Mesothelial cell of epicardium (in vitro differentiated cells): ENCODE measurements around the gene HSF2BP. TPM values are rescaled to one million over a fixed set of nuclear protein-coding genes. Genes with fewer than 3 reads are reported as not detected.

Experiments used
- DNase-seq, 2 experiments: peaks; one replicate each; pipeline ENCODE4 v3.0.0; 2021; ENCODE audit warnings: low spot score in 2 of 2; ENCODE audit not compliant: unreplicated experiment in 2 of 2
- H3K27ac Mint-ChIP-seq: 2 replicates; pipeline ENCODE4 v1.8.0; 2021; ENCODE audit warnings: mixed read lengths
- H3K27me3 Mint-ChIP-seq: 2 replicates; pipeline ENCODE4 v1.8.0; 2021; ENCODE audit warnings: low read depth, mixed read lengths
- H3K36me3 Mint-ChIP-seq: 2 replicates; pipeline ENCODE4 v1.8.0; 2021; ENCODE audit warnings: mixed read lengths
- H3K4me1 Mint-ChIP-seq: 2 replicates; pipeline ENCODE4 v1.8.0; 2021; ENCODE audit warnings: mixed read lengths
- H3K4me3 Mint-ChIP-seq: 2 replicates; pipeline ENCODE4 v1.8.0; 2021; ENCODE audit warnings: mild to moderate bottlenecking, moderate library complexity, mixed read lengths
- H3K9me3 Mint-ChIP-seq: 2 replicates; pipeline ENCODE4 v1.8.0; 2021; ENCODE audit warnings: mixed read lengths
- CTCF ChIP-seq: fragments of 200-600 bp; sonication (generic); IDR thresholded peaks from one replicate; pipeline ENCODE4 v1.5.0; 2021; ENCODE audit warnings: antibody characterized with exemption; ENCODE audit not compliant: unreplicated experiment
- total RNA-seq: library from RNA; stranded (reverse); gene quantifications from 3 replicates; pipeline ENCODE4 v1.2.1, GENCODE V29; 2021

Gene HSF2BP
- total RNA-seq, 1 donor from 2014 or later, result 5.1 TPM

DNA sequence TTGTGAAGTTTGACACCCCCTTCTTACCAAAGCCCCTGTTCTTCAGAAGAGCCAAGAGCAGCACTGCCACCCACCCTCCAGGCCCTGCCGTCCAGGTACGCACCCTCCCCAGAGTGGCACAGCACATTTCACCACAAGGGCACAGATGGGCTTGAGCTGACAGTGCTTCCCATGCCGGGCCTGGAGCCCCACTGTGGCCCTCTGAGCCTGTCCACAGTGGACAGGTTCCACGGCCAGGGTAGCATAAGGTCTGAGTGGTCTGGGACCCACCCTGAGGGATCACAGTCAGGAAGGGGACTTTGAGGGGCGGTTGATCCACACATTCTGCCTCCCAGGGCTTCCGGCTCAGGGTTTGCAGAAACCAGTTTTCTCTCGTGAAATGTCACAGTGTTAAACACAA lies 31.1 kb upstream of the HSF2BP start:
- Mint-ChIP-seq H3K27me3 (no peaks in the 10 kb centered on the region), H3K36me3 (peaks cover 36% of the 10 kb centered on the region), H3K4me1 (no peaks in the 10 kb centered on the region), H3K9me3 (no peaks in the 10 kb centered on the region), H3K27ac (no peak overlapping the region), H3K4me3 (no peak overlapping the region)
- DNase-seq, result no peak
- TF ChIP-seq CTCF, result no peak

- no peaks in the 10 kb centered on the region for H3K9me3 Mint-ChIP-seq
- no peak for TF ChIP-seq CTCF
- H3K4me1 Mint-ChIP-seq, result no peaks in the 10 kb centered on the region
- no peak overlapping the region for H3K27ac Mint-ChIP-seq
- DNase-seq, result no peak
- no peaks in the 10 kb centered on the region for H3K27me3 Mint-ChIP-seq
- H3K36me3 Mint-ChIP-seq, result peaks cover 37% of the 10 kb centered on the region
- no peak overlapping the region for H3K4me3 Mint-ChIP-seq
Observed at GRCh38 chr21:43689556-43690337, 30.5 kb upstream of the HSF2BP start.

GRCh38 chr21:43688906-43689305 lies 29.6 kb upstream of the HSF2BP start:
- Mint-ChIP-seq H3K4me3 (no peak overlapping the region), H3K36me3 (peaks cover 36% of the 10 kb centered on the region), H3K9me3 (no peaks in the 10 kb centered on the region), H3K27me3 (no peaks in the 10 kb centered on the region), H3K27ac (no peak overlapping the region), H3K4me1 (no peaks in the 10 kb centered on the region)
- TF ChIP-seq CTCF, result no peak
- DNase-seq, result no peak

- H3K36me3 Mint-ChIP-seq, result peaks cover 32% of the 10 kb centered on the region
- DNase-seq, result no peak
- H3K27me3 Mint-ChIP-seq, result no peaks in the 10 kb centered on the region
- no peak overlapping the region for H3K27ac Mint-ChIP-seq
- H3K9me3 Mint-ChIP-seq, result no peaks in the 10 kb centered on the region
- no peak for TF ChIP-seq CTCF
- H3K4me1 Mint-ChIP-seq, result no peaks in the 10 kb centered on the region
- no peak overlapping the region for H3K4me3 Mint-ChIP-seq
Observed at GRCh38 chr21:43687566-43688399, 28.5 kb upstream of the HSF2BP start.

GRCh38 chr21:43686811-43687565 lies 27.7 kb upstream of the HSF2BP start:
- no peaks in the 10 kb centered on the region for H3K9me3 Mint-ChIP-seq
- H3K4me3 Mint-ChIP-seq, result no peak overlapping the region
- no peak overlapping the region for H3K27ac Mint-ChIP-seq
- TF ChIP-seq CTCF, result no peak
- DNase-seq, result no peak
- peaks cover 34% of the 10 kb centered on the region for H3K36me3 Mint-ChIP-seq
- no peaks in the 10 kb centered on the region for H3K27me3 Mint-ChIP-seq
- no peaks in the 10 kb centered on the region for H3K4me1 Mint-ChIP-seq
